Lung microvascular endothelial cell (primary cell): ENCODE results near the gene MITF. TPM values are rescaled to one million over a fixed set of nuclear protein-coding genes. Genes with fewer than 3 reads are reported as not detected.
A peak's percentile ranks its signal among the peaks of the same experiment; 100 is the strongest.
"Not testable (repeated sequence)": the region's sequence is repeated elsewhere in the genome, so short reads cannot be mapped to it uniquely, and the experiment has no call there.

Experiments
- DNase-seq, 2 donors: peaks; one replicate each; pipeline versions ENCODE4 v3.0.0 to v3.0.0-alpha.2; 2010; ENCODE audit warnings: low read depth in 2 of 2
- total RNA-seq: library from RNA; depleted of rRNA; stranded (reverse); fragments of >200 nt; gene quantifications from 2 replicates; pipeline ENCODE4 v1.2.1, GENCODE V29; 2014

Gene MITF
- total RNA-seq, 1 donor from 2014 or later, result 4.4 TPM

DNA sequence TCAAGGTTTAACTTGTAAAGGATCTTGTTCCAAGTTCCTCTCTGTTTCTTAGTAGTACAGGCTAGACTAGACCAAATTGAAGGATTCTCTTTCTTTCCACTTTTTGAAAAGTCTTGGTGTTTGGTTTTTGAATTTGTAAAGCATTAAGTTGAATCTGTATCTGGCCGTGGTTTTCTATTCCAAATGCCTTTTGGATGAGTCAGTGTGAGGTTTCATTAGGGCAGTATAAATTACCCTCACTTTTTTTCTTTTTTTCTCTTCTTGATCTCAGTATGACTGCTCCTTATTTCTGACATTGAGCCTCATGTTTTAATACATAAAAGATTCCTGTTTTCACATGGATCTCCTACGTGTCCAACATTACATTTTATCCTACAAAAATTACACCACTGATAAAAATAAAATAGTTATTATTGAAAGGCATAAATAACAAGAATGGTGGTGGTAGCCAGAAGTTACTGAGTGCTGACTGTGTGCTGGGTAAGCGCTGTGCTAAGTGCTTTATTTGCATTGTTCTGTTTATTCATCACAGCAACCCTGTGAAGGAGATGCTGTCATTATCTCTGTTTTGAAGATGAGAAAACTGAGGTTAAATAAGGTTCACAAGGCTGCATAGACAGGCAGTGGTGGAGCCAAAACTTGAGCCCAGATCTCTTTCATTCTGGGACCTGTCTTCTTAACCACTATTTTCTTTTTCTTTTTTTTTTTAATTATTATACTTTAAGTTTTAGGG, 48.3 kb downstream of the MITF start:
- DNase-seq, result peak; percentile 57 to 68

- DNase-seq, result peak in 1 of 2 donors; percentile 18
These were observed 51.8 kb downstream of the MITF start for GRCh38 chr3:69791106-69791505.

- peak; percentile 18 to 64 for DNase-seq
These were observed 52.7 kb downstream of the MITF start for GRCh38 chr3:69791919-69792399.

DNA sequence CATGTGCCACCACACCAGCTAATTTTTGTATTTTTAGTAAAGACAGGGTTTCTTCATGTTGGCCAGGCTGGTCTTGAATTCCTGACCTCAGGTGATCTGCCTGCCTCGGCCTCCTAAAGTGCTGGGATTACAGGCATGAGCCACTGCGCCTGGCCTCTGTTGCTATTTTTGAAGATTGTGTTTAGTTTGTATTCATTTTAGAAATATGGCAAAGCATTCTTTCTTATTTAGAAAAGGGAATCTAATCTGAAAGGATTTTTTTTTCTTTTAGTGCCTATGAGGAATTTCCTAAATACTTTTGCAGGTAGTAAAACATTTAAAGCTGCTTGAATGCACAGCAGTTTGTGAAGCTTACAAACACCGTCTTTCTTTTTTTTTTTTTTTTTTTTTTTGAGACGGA, 56.9 kb downstream of the MITF start:
- DNase-seq, result not testable (repeated sequence)

DNA sequence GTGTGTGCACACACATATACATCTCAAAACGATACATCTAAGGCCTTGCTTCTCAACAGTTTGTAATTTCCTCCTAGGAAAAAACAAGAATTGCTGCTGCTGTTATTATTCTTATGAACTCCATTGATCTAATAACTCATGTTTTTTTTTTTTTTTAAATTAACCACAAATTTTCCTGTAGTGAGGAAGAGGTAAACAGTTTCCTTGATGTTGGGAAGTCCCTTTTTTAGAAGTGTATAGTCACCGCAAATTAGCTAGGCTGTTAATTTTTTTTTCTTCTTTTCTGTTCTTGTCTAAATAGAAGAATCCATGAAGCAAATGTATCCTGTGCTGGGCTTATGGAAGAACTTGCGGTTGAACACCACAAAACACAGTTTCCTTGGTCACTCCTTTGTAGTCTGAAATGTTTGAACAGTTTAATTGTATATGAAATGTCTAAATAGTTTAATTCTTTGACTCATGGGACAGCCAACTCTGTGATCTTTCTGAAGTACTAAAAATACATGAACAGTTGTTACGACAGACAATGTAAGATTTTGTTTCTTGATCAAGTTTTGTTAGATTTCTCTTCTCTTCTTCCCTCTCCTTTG, 64.5 kb downstream of the MITF start:
- no peak for DNase-seq

GRCh38 chr3:69805491-69805890, 66.2 kb downstream of the MITF start:
- DNase-seq, result no peak

- peak; percentile 64 to 73 for DNase-seq
These were observed 67.6 kb downstream of the MITF start for GRCh38 chr3:69806735-69807438.

DNA sequence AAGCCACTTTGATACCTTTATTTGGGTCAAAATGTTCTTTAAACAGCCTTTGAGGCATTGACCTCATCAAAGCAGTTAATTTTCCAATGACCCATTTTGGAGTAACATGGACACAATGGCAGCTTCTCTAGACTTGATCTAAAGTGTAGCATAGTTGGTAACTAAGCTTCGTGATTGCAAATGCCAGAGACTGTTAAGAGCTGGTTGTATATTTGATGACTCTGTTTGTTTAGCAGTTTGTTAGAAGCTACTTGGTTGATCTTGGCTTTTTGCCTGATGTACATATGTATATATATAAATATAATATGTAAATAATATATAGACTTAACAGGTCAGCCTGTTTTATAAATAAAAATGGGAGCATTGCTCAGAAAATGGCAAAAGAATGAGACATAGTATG, 68.4 kb downstream of the MITF start:
- DNase-seq, result no peak

- no peak for DNase-seq
These were observed 70.0 kb downstream of the MITF start for GRCh38 chr3:69809076-69809835.

- no peak for DNase-seq
These were observed 72.5 kb downstream of the MITF start for GRCh38 chr3:69811452-69812401.

GRCh38 chr3:69815970-69816369, 76.7 kb downstream of the MITF start:
- DNase-seq, result no peak

DNA sequence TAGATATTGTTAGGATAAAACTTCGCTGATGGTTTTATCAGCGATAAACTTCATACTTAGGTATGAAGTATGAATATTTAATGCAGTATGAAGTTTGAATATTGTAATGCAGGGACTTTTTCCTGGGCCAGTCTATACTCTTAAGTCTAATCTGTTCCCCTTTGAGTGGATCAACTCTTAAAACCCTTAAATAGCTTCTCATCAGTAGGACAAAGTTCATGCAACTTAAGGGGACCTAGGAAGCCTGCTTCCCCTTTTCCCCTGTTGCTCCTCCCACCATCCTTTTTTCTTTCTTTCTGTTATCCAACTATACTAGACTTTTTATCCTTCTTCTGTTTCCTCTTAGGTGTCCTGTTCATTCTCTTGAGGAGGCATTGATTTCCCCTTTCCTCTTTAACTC, 78.7 kb downstream of the MITF start:
- DNase-seq, result no peak

GRCh38 chr3:69819282-69819681, 80.0 kb downstream of the MITF start:
- DNase-seq, result no peak

DNA sequence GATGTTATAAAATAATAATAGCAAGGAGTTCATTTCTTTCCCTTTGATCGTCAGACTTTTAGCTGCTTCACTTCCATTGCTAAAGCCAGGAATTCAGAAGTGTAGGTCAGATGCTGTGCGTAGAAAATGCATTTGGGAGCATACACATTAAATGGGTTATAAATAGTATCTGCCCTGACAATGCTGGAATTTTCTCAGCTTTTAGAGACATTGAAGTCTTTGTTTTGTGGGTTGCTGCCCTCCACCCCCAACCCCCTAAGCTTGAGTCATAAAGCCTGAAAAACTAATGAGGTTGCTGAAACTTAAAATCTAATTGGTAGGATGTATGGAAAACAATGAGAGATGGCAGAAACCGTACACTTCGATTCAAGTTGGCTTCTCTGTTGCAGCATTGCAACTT, 81.9 kb downstream of the MITF start:
- DNase-seq, result no peak

- no peak for DNase-seq
These were observed 84.5 kb downstream of the MITF start for GRCh38 chr3:69823743-69824142.

GRCh38 chr3:69825446-69825845, 86.2 kb downstream of the MITF start:
- no peak for DNase-seq

- no peak for DNase-seq
These were observed 87.9 kb downstream of the MITF start for GRCh38 chr3:69827127-69827526.

DNA sequence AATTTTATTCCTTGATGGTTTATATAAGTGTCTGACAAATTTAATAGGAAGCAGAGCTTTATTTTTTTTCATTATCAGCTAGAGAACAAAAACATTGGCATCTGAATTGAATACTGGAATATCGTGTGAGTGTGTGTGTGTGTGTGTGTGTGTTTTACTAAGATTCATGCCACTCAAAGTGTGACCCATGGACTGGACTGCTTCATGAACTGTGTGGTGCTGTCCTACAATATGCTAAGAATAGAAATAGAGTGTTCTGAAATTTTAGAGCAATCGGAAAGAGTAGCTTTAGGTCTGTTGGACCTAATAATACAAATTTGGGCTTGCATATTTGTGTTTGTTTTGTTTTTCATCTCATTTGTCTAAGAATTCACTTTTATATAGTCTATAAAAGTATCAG, 89.6 kb downstream of the MITF start:
- DNase-seq, result no peak

GRCh38 chr3:69830147-69830546, 90.9 kb downstream of the MITF start:
- DNase-seq, result no peak

DNA sequence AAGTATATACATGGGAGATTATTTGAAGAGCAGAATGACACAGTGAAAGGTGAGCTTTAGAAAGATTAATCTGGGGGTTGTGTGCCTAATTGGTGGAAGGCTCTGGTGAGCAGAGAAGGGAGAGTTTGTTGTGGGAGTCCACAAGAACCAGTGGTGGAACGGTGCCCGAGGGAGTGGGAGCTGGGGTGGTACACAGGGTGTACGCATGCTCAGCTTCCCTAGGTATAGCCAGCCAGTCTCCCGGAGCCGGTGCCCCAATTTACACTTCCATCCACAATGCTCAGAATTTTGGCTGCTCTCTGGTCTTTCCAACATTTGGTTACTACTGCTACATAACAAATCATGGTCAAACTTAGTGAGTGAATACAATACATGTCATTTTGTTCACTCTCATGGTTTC, 92.5 kb downstream of the MITF start:
- no peak for DNase-seq

GRCh38 chr3:69833591-69833990, 94.3 kb downstream of the MITF start:
- DNase-seq, result no peak
